Measurements from ENCODE around the gene USP48. TPM values are rescaled to one million over a fixed set of nuclear protein-coding genes. Genes with fewer than 3 reads are reported as not detected.
"Not testable (repeated sequence)": the region's sequence is repeated elsewhere in the genome, so short reads cannot be mapped to it uniquely, and the experiment has no call there.

The USP48 gene
- polyA plus RNA-seq, 1 donor: 94.3 TPM

DNA sequence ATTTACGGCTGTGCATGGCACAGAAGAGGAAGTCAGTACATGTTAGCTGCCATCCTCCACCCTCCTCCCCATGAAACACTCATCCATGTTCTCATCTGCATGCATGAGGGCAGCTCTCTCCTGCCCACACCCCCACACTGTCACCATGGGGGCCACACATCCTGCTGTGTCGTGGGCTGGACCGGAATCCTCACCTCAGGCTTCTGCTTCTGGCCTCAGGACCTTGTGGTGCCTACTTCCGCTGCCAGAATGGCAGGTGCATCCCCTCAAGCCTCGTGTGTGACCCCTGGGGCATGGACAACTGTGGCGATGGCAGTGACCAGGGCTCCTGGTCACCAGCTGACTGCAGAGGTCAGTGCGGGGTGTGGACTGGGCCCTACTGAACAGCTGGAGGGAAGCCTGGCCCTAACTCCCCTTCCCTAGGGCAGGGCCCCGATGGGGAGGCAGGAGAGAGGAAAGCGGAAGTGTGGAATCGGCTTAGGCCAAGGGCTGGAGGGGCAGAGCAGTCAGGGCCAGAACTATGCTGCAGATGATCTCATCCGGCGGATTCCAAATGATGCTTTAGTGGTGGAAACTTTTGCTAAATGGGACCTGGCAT, 32.9 kb upstream of the USP48 start:
- DNase-seq: no peak

DNA sequence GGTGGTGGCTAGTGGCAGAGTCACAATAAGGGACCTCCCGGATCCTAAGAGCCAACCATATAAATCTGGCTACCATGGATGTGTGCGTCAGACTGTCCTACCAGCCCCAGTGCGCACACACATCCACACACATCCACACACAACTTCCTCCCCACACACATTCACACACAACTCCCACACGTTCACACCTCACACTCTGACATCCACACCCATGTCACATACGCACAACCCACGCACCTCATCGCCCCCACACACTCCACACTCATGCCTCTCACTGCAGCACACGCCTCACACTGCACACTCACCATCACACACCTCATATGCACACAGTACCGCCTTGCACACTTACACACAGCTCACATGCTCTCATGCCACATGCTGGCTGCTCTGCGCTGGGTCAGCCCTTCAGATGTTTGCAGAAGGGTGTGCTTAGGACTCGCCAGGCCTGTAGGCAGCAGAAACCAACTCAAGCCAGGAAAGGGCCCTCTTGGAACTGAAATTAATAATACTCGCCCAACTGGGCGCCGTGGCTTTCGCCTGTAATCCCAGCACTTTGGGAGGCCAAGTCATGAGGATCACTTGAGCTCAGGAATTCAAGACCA, 32.1 kb upstream of the USP48 start:
- DNase-seq: no peak

DNA sequence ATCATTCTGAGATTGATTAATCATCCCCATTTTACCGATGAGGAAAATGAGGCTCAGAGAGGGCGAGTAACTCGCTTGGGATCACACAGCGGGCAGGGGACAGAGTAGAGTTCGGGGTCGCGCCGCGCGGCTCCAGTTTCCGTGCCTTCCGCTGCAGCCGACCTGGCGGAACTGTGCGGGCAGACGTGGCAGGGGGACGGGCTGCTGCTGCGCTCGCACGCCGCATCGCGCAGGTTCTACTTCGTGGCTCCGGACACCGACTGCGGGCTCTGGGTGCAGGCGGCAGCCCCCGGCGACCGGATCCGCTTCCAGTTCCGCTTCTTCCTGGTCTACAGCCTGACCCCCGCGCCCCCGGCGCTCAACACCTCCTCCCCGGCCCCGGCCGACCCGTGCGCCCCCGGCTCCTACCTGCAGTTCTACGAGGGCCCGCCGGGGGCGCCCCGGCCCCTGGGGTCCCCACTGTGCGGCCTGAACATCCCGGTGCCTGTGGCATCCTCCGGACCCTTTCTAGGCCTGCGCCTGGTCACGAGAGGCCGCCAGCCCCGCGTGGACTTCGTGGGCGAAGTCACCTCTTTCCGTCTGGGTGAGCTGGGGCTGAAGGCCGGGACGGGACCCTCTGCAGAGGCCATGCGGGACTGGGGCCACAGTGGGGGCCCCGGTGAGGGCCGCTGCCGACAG, 31.4 kb upstream of the USP48 start:
- DNase-seq: peak; percentile 40

DNA sequence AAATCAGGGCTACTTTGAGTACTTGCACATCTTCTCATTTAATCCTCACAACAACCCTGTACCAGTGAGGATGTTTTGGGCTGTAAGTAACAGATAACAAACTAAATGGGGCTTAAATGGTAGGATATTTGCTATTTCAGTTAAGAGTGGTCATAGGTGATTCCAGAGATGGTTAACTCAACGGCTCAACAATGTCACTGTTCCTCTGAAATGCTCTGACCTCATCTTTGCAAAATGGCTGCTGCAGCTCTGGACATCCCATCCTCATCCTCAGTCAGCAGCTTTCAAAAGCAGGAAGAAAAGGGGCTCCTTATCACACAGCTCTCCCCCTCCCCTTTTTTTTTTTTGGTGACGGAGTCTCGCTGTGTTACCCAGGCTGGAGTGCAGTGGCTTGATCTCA, 30.6 kb upstream of the USP48 start:
- no peak for DNase-seq

DNA sequence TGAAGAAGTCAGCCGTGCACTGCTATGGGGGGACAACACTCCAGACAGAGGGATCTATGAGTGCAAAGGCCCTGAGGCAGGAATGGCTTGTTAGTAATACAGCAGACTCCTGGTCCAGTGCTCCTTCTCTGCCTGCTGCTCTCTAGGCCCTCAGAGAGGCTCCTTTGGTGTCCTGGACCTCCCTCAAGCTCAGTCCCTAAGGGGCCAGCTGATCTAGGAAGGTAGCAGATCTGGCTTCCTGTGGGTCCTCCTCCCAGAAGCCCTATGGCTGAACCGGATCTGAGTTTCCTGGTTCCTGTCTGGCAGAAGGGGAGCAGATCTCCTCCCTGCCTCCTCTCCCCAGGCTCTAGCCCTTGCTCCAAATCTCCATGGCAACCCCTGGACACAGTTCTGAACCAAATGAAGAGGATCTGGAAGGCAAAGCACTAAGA, 28.9 kb upstream of the USP48 start, which contains the start of gene LDLRAD2:
Gene LDLRAD2 (plus strand): TSS at position 391 of the 431 bp plus-strand sequence. CDS start 187 bp downstream, outside the sequence.
- DNase-seq: no peak

DNA sequence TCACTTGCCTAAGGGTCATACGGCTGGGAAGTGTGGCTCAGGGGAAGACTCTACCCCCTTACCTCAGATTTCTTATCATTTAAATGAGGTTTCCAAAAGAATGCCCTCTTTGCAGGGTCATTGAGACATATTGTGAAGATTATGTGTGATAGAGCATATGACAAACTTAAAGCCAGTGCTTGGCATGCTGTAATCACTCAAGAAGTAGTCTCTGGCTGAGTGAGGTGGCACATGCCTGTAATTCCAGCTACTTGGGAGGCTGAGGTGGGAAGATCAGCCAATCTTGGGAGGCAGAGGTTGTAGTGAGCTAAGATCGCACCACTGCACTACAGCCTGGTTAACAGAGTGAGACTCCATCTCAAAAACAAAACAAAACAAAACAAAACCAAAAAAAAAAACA, 21.6 kb upstream of the USP48 start:
- no peak for DNase-seq

DNA sequence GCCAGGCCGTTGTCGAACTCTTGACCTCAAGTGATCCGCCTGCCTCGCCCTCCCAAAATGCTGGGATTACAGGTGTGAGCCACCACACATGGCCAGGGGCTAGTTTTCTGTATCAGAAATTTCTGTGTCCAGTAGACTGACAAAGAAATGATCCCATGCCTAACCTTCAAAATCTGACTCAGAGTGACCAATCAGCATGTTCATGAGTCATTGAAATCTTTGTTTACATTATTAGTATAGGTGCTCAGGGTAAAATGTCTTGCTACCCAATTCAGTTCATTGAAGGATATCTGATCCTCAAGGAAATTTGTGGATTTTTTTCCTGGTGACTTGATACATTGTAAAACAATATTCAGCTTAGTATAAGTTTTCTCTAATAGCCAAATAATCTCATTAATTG, 18.2 kb upstream of the USP48 start:
- DNase-seq: no peak

DNA sequence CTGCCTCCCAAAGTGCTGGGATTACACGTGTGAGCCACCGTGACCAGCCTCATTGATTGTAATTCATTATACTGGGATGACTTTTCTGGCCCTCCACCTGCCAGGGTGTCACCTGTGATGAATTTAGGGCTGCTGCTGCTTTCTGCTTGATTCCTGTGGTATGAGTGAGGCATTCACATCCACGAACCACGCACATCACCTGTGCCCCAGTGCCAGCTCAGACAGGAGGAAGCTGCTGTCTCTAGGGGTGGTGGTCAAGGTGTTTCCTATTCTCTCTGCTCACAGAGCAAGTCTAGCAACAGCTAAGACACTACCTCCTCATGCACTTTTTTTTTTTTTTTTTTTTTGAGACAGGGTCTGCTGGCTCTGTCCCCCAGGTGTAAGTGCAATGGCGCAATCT, 16.8 kb upstream of the USP48 start:
- DNase-seq: no peak

DNA sequence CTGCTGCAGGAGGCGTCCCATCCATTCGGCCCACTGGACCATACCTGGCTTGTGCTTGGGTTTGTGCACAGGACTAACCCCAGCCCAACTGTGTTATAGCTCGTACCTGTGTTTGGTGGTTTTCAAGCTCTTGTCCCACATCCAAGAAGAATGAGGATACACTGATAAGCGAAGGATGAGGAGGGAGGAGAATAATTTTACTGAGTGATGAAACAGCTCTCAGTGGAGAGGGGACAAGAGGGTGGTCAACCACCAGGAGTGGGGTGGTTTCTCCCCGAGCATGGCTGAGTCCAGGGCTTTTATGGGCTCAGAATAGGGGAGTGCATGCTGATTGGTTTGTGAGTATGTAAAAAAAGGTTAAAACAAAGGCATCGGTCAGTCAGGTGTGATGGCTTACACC, 12.1 kb upstream of the USP48 start:
- no peak for DNase-seq

DNA sequence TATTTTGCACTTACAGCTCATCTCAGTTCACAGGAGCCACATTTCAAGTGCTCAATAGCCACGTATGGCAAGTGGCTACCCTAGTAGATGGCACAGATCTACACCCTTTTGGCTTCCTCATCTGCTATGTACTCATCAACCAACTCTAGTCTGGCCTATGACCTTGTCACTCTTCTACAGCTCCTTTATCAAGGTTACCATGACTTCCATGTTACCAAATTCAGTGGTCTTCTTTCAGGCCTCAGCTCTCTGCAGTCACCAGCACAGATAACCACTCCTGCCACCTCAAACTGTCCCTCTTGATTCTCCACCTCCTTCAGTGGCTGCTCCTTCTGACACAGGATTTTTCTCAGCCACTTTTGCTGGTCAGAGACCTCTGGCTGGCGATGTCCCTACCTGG, 11.7 kb upstream of the USP48 start:
- no peak for DNase-seq

DNA sequence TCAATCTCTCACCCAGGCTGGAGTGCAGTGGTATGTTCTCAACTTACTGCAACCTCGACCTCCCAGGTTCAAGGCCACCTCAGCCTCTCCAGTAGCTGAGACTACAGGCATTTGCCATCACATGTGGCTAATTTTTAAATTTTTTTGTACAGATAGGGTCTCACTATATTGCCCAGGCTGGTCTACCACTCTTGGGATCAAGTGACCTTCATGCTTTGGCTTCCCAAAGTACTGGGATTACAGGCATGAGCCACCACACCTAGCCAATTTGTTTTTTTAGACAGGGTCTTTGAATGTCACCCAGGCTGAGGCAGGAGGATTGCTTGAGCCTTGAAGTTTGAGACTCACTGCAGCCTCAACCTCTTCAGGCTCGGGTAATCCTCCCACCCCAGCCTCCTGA, 10.2 kb upstream of the USP48 start:
- no peak for DNase-seq

DNA sequence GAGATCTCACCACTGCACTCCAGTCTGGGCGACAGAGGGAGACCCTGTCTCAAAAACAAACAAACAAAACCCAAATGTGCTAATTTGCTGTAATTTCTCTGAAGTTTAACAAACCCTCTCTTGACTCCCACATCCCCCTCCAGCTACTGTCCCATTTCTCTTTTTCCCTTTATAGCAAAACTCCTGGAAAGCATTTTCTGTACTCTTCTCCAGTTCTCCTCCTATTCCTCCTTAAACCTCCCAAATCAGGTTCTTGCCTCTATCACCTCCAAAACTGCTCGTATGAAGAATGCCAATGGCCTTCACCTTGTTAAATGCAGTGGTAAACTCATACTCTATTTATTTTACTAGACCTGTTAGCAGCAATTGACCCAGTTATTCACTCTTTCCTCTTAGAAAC, 3.7 kb upstream of the USP48 start:
- DNase-seq: no peak

DNA sequence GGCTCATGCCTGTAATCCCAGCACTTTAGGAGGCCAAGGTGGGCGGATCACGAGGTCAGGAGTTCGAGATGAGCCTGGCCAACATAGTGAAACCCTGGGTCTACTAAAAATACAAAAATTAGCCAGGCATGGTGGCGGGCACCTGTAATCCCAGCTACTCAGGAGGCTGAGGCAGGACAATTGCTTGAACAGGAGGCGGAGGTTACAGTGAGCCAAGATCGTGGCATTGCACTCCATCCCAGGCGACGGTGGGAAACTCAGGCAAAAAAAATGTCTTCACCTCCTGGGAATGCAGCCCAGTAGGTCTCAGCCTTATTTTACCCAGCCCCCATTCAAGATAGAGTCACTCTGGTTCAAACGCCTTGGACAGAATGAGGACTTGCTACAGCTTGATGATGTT, 2.8 kb upstream of the USP48 start:
- not testable (repeated sequence) for DNase-seq

DNA sequence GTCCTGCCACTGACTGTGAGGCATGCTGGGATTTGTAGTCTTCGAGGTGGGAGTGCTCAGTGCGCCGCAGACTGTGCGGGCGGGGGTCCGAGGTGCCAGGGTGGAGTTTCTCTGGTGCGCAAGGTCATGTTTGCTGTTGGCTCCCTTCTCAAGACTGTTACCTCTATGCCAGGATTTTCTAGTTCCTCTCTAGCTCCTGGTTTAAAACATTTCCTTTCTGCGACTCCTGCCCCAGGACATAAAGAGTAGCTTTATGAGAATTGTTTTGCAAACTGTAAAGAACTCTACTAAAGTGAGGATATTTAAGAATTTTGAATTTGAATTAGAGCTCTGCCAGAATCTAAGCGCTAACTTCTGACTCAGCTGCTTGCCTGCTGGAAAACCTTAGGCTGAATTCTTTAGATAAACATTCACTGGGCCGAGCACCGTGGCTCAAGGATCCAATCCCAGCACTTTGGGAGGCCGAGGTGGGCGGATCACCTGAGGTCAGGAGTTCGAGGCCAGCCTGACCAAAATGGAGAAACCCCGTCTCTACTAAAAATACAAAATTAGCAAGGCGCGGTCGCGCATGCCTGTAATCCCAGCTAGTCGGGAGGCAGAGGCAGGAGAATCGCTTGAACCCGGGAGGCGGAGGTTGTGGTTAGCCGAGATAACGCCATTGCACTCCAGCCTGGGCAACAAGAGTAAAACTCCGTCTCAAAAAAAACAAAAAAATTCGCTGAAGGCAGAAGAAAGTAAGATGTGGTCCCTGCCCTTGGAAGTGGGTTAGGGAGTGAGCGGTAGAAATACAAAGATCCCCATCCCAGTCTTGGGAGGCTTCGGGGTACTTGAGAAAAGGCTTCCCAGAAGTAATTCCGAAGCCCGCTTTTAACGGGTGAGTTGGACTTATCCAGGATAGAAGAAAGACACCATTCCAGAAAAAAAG, 992 bp upstream of the USP48 start:
- no peak for DNase-seq

DNA sequence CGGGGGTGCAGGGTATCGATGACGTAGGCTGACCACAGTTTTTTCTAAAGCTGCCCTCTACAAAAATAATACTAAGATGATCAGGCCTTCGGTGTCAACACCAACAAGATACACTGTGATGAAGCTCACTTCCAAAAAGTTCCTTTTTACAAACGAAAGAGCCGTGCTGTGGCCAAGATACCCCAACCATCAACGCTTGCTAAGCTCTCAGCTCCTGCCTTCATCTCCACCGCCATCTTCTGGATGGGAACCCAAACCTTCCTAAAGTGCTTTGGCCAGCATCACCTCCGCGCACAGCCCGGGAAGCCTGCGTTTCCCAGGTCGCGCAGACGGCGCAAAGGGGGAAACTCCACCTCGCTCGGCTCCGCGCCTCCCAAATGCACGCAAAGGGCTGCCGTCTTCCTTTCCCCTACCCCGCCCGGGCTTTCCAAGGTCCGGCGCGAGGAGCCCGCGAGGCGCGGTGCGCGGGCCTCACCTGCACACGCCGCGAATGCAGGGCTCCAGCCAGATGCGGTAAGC, 541 bp downstream of the USP48 start:
- DNase-seq: peak; percentile 55

DNA sequence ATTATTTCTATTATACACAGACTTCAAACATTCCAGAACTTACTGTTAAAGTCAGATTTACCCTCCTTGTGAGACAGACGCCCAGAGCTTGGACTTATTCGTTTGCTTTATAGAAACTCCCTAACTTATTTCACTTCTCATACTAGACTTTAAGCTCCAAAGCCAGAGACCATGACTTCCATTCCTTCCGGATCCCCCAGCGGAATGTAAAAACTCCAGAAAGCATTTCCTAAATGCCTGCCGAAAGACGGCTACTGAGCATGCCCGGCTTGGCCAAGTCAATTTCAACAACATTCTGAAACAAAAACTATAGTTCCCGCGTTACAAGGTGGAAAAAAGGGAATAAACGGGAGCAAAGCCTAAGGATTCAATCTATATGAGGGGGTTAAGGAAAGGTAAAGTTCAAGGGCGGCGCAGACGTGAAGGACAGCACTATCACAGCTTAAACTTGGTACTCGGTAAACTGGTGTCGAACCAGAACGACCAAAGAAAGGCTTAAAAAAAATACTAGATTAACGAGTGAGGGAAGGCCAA, 1.1 kb downstream of the USP48 start:
- peak; percentile 51 for DNase-seq

DNA sequence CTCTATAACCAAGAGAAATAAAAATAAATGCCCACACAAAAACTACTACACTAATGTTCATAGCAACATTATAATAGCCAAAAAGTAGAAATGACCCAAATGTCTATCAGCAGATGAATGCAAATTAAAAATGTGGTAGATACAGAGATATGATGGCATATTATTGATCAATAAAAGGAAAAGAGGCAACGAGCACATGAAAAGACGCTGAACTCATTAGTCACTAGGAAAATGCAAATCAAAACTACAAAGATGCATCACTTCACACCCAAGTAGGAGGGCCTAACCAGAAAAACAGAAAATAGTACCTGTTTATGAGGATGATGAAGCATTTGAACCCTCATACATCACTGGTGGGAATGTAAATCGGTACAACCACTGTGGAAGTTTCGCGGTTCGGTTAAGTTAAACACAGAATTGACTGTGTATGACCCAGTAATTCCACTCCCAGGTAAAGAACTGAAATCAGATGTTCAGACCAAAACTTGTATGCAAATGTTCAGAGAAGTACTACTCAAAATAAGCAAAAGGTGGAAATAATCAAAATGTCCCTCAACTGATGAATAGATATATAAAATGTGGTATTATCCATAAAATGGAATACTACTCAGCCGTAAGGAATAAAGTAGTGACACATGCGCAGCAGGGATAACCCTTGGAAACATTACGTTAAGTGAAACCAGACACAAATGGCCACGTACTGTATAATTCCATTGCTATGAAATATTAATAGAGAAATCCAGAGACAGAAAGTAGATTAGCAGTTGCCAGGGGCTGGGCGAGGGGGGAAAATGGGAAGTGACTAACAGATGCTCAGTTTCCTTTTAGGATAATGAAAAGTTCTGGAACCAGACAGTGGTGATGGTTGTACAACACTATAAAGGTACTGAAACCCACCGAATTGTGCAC, 3.1 kb downstream of the USP48 start:
- DNase-seq: no peak

DNA sequence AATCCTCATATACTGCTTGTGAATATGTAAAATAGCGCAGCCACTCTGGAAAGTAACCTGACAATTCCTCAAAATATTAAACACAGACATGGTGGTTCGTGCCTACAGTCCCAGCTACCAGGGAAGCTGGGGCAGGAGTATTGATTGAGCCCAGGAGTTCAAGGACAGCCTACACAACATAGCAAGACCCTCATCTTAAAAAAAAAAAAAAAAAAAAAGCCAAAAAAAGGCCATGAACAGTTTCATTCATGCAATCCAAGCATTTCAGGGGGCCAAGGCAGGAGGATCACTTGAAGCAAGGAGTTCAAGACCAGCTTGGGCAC, 4.6 kb downstream of the USP48 start:
- DNase-seq: no peak

DNA sequence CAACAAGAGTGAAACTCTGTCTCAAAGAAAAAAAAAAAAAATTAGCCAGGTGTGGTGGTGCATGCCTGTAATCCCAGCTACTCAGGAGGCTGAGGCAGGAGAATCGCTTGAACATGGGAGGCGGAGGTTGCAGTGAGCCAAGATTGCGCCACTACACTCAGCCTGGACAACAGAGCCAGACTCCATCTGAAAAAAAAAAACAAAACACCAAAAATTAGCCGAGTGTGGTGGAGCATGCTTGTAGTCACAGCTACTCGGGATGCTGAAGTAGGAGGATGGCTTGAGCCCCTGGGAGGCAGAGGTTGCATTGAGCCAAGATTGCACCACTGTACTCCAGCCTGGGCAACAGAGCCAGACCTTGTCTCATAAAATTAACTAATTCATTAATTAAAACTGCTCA, 6.0 kb downstream of the USP48 start:
- DNase-seq: not testable (repeated sequence)

DNA sequence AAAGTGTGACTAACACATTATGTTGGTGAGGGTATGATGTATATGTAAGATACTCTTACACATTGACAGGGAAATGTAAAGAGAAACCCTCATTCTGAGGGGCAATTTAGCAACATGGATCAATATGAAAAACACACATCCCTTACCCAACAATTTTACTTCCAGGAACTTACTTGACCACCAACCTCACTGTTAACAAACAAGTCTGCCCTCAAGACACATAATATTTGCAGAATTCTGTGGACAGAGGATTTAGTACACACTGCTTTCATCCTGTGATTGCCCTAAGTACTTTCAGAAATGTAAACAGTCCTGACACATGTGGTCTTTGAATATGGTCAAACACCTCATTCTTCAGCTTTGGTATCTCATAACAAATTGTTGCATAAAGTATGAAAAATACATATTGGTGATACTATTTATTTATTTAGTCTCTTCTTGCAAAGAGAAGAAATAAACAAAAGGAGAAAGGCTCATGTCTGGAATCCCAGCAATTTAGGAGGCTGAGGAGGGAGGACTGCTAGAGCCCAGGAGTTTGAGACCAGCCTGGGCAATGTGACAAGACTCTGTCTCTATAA, 6.9 kb downstream of the USP48 start:
- no peak for DNase-seq

DNA sequence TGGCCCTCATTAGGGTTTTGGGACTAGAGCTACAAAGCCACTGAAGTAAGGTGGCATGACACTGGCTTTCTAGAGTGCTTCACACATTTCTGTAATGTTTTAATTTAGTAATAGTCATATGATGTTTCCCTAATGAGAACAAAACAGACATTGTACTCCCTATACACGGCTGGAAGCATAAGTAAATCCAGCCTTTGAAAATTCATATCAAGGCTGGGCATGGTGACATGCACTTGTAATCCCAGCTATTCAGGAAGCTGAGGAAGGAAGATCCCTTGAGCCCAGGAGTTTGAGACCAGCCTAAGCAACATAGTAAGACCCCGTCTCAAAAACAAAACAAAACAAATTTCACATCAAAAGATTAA, 7.4 kb downstream of the USP48 start:
- DNase-seq: no peak

Data from left kidney (tissue), 2 donors.